GM12878 (cell line): ENCODE data around the gene WDFY3. TPM values are rescaled to one million over a fixed set of nuclear protein-coding genes. Genes with fewer than 3 reads are reported as not detected.

ENCODE experiments used
- ATAC-seq: fragments of 200-7000 bp; cut with Tn5 transposase; 3 replicates; pipeline ENCODE4 v1.9.1; 2020; ENCODE audit warnings: mild to moderate bottlenecking, moderate library complexity
- BruUV-seq: library from RNA; stranded (reverse); fragments of 400-500 nt; replicated peaks from 2 replicates; lab custom pipeline; 2021; lab: Mats Ljungman, UMichigan
- CTCF ChIA-PET: fragments of 300-600 bp; sonication (Branson Sonifier 250); formaldehyde crosslinking; extraction: SDS; loops from one replicate; lab custom pipeline; 2021; ENCODE audit warnings: inconsistent platforms; lab: Yijun Ruan, JAX
- POLR2A ChIA-PET: fragments of 350-600 bp; formaldehyde crosslinking; extraction: SDS; loops from one replicate; lab custom pipeline; 2021; ENCODE audit warnings: inconsistent platforms; lab: Charles Lee
- RAD21 ChIA-PET: fragments of 300-600 bp; sonication (Branson Sonifier 250); formaldehyde crosslinking; loops from one replicate; lab custom pipeline; 2023; ENCODE audit warnings: antibody characterized with exemption; ENCODE audit not compliant: unreplicated experiment; lab: Charles Lee
- SMC1A ChIA-PET: fragments of 300-600 bp; sonication (Branson Sonifier 250); formaldehyde crosslinking; loops from one replicate; lab custom pipeline; 2023; ENCODE audit not compliant: unreplicated experiment, uncharacterized antibody; lab: Charles Lee
- DNase-seq: peaks from one replicate; pipeline ENCODE4 v3.0.0-alpha.2; 2011; ENCODE audit warnings: low read depth, low spot score
- FAIRE-seq: peaks from 3 replicates; lab custom pipeline; 2011; peaks lifted over from hg19 to GRCh38; lab: Jason Lieb, UNC
- H2AFZ ChIP-seq: 2 replicates; pipeline ENCODE4 v1.6.0; 2011; ENCODE audit warnings: low read depth, low read length, control low read depth; ENCODE audit not compliant: control insufficient read depth
- H3K27ac ChIP-seq: 2 replicates; pipeline ENCODE4 v1.5.1; 2011; ENCODE audit warnings: control low read depth; ENCODE audit not compliant: control insufficient read depth, insufficient read depth
- H3K27me3 ChIP-seq, 2 experiments: replicated peaks in 1 of 2; 2 replicates each; pipeline versions ENCODE4 v1.6.0 to v1.6.1; 2011; ENCODE audit warnings: low read length in 1 of 2; ENCODE audit not compliant: control insufficient read depth in 2 of 2, insufficient read depth in 2 of 2
- H3K36me3 ChIP-seq, 2 experiments: 2 replicates each; pipeline ENCODE4 v1.5.1; 2011; ENCODE audit warnings: low read length in 1 of 2; ENCODE audit not compliant: control insufficient read depth in 2 of 2, insufficient read depth in 2 of 2
- H3K4me1 ChIP-seq: 2 replicates; pipeline ENCODE4 v1.6.1; 2011; ENCODE audit warnings: mild to moderate bottlenecking, low read length, moderate library complexity, mixed read lengths; ENCODE audit not compliant: control insufficient read depth, insufficient read depth
- H3K4me2 ChIP-seq: 2 replicates; pipeline ENCODE4 v1.6.0; 2011; ENCODE audit warnings: control low read depth; ENCODE audit not compliant: control insufficient read depth, insufficient read depth
- H3K4me3 ChIP-seq: fragments of 200-600 bp; sonication (generic); 2 replicates; pipeline ENCODE4 v1.5.1; 2016
- H3K79me2 ChIP-seq: 2 replicates; pipeline ENCODE4 v1.6.0; 2011; ENCODE audit warnings: low read length; ENCODE audit not compliant: control insufficient read depth, insufficient read depth
- H3K9ac ChIP-seq: 2 replicates; pipeline ENCODE4 v1.8.0; 2011; ENCODE audit warnings: low read length, control low read depth, mixed read lengths; ENCODE audit not compliant: control insufficient read depth, insufficient read depth
- H3K9me3 ChIP-seq: replicated peaks from 3 replicates; pipeline ENCODE4 v1.5.1; 2011; ENCODE audit warnings: mild to moderate bottlenecking, low read length; ENCODE audit not compliant: control insufficient read depth, insufficient read depth
- H4K20me1 ChIP-seq: 2 replicates; pipeline ENCODE4 v1.6.0; 2011; ENCODE audit not compliant: control insufficient read depth, insufficient read depth
- ATF3 ChIP-seq: IDR thresholded peaks from 2 replicates; pipeline ENCODE4 v1.6.1; 2011; ENCODE audit warnings: low read depth, mild to moderate bottlenecking, low read length, moderate library complexity, borderline replicate concordance; ENCODE audit errors: extremely low read depth
- BCL11A ChIP-seq: IDR thresholded peaks from 2 replicates; pipeline ENCODE4 v1.6.1; 2011; ENCODE audit warnings: low read depth, low read length
- CUX1 ChIP-seq: IDR thresholded peaks from 2 replicates; pipeline ENCODE4 v1.6.1; 2012; ENCODE audit warnings: improper control_type of control experiment, low read depth, low read length; ENCODE audit not compliant: insufficient replicate concordance
- E2F8 ChIP-seq: fragments of 450-650 bp; IDR thresholded peaks from 2 replicates; pipeline ENCODE4 v1.6.1; 2018; ENCODE audit warnings: mild to moderate bottlenecking, low read depth, moderate library complexity; ENCODE audit not compliant: partially characterized antibody
- E4F1 ChIP-seq: fragments of 450-650 bp; IDR thresholded peaks from 2 replicates; pipeline ENCODE4 v1.6.1; 2018; ENCODE audit warnings: borderline replicate concordance, mild to moderate bottlenecking; ENCODE audit not compliant: partially characterized antibody
- FOS ChIP-seq: IDR thresholded peaks from 3 replicates; pipeline ENCODE4 v1.6.1; 2011; ENCODE audit warnings: borderline replicate concordance; ENCODE audit not compliant: insufficient read length; ENCODE audit errors: extremely low read depth
- SP1 ChIP-seq: IDR thresholded peaks from one replicate; pipeline ENCODE4 v1.6.1; 2011; ENCODE audit warnings: low read depth, low read length
- SREBF1 ChIP-seq: IDR thresholded peaks from 2 replicates; pipeline ENCODE4 v1.6.1; 2012; ENCODE audit warnings: mild to moderate bottlenecking, low read length
- SREBF2 ChIP-seq: IDR thresholded peaks from 2 replicates; pipeline ENCODE4 v1.6.1; 2012; ENCODE audit warnings: mild to moderate bottlenecking, low read length
- TBL1XR1 ChIP-seq: IDR thresholded peaks from 2 replicates; pipeline ENCODE4 v1.6.1; 2012; ENCODE audit warnings: low read depth, low read length, improper control_type of control experiment
- TCF3 ChIP-seq: IDR thresholded peaks from 2 replicates; pipeline ENCODE4 v1.6.1; 2012; ENCODE audit warnings: low read depth, mild to moderate bottlenecking, low read length, borderline replicate concordance; ENCODE audit not compliant: insufficient read depth
- YBX1 ChIP-seq: fragments of 450-650 bp; IDR thresholded peaks from 2 replicates; pipeline ENCODE4 v1.6.1; 2016; ENCODE audit warnings: antibody characterized with exemption
- ZSCAN29 ChIP-seq: fragments of 450-650 bp; IDR thresholded peaks from 2 replicates; pipeline ENCODE4 v1.6.1; 2017; ENCODE audit warnings: mild to moderate bottlenecking, moderate library complexity
- WGBS: methylation state at CpG from one replicate; pipeline ENCODE4 v1.1.6; 2016; ENCODE audit warnings: low lambda C conversion rate; ENCODE audit not compliant: insufficient replicate concordance, insufficient coverage; ENCODE audit errors: missing lambda C conversion rate; 5-methylcytosine and 5-hydroxymethylcytosine counted together
- in situ Hi-C: fragments of 300-500 bp; cut with MboI; formaldehyde crosslinking; loops from 9 replicates; pipeline ENCODE4 v1.14.3; 2018; ENCODE audit warnings: mixed read lengths
- intact Hi-C: fragments of 100-400 bp; cut with micrococcal nuclease; formaldehyde crosslinking; loops from one replicate; pipeline ENCODE4 v1.14.2; 2022; ENCODE audit not compliant: unreplicated experiment
- polyA plus RNA-seq, 11 experiments: library from polyadenylated mRNA; depleted of rRNA in 4 of 11; unstranded in 6 of 11; stranded (reverse) in 5 of 11; fragments of >200 nt; fragmentation: Nextera tagmentation in 4 of 11; fragmentation: Illumina TruSeq in 1 of 11; extraction: Ambion mirVana in 4 of 11; extraction: Trizol in 1 of 11; gene quantifications; 1 replicate in 1 of 11; 2 replicates in 10 of 11; pipeline versions ENCODE4 v1.2.1 to v1.2.3, GENCODE V29; 2011 to 2016; ENCODE audit warnings: inconsistent platforms in 2 of 11, missing spikeins in 2 of 11, low read depth in 1 of 11
- total RNA-seq, 4 experiments: library from RNA; depleted of rRNA in 3 of 4; stranded (reverse); fragments of >200 nt in 3 of 4; fragmentation: Illumina TruSeq in 1 of 4; extraction: Trizol in 1 of 4; gene quantifications; 2 replicates each; pipeline versions ENCODE4 v1.2.1 to v1.2.3, GENCODE V29; 2013 to 2021

The WDFY3 gene
- total and polyA plus RNA-seq, 10 of the 15 experiments (the other 5 are each of a cell fraction or from before 2014, with no cell fraction given), result 0.01 to 0.23 (median 0.12) TPM; not detected in 2

- no peak for TF ChIP-seq TBL1XR1
- TF ChIP-seq ZSCAN29, result no peak
- no peak for TF ChIP-seq E4F1
- no peak for TF ChIP-seq SP1
Measured at GRCh38 chr4:84952776-84953175, 13.7 kb downstream of the WDFY3 start (continued).

- ChIA-PET POLR2A (no interaction called here), CTCF (no interaction called here), SMC1A (no interaction called here), RAD21 (no interaction called here)
- H2AFZ ChIP-seq, result no peak overlapping the region
- H3K4me3 ChIP-seq, result no peak overlapping the region
- DNase-seq, result no peak
- H3K9ac ChIP-seq, result no peak overlapping the region
- no peak overlapping the region for H3K4me2 ChIP-seq
- H3K79me2 ChIP-seq, result no peaks in the 10 kb centered on the region
- WGBS, result 0% methylated on average over 1 of the region's 1 CpG
- no peaks in the 10 kb centered on the region for H3K36me3 ChIP-seq
- H3K27ac ChIP-seq, result no peak overlapping the region
- intact Hi-C loops, result no loop called here
- no TSS peak for BruUV-seq
- H3K4me1 ChIP-seq, result no peaks in the 10 kb centered on the region
- H3K27me3 ChIP-seq, result no peaks in the 10 kb centered on the region
- in situ Hi-C loops, result no loop called here
- H4K20me1 ChIP-seq, result no peaks in the 10 kb centered on the region
- H3K9me3 ChIP-seq, result no peaks in the 10 kb centered on the region
- ATAC-seq, result no peak
- FAIRE-seq, result no peak
- TF ChIP-seq BCL11A (no peak), SREBF1 (no peak), E2F8 (no peak), FOS (no peak), TCF3 (no peak), YBX1 (no peak), CUX1 (no peak), SREBF2 (no peak), ATF3 (no peak)
Measured at GRCh38 chr4:84952004-84952403, 14.5 kb downstream of the WDFY3 start.
